WI38 (cell line): ENCODE measurements around the gene ECPAS.

Source experiments
- H3K4me3 ChIP-seq: 2 replicates; pipeline ENCODE4 v1.5.1; 2011; ENCODE audit warnings: low read depth, mild to moderate bottlenecking, control low read depth, low read length
- TF ChIP-seq, protein P1 (sequence below): IDR thresholded peaks from 2 replicates; pipeline ENCODE4 v1.5.1; 2012; ENCODE audit warnings: low read depth, mild to moderate bottlenecking, control low read depth, low read length

Gene ECPAS, protein sequence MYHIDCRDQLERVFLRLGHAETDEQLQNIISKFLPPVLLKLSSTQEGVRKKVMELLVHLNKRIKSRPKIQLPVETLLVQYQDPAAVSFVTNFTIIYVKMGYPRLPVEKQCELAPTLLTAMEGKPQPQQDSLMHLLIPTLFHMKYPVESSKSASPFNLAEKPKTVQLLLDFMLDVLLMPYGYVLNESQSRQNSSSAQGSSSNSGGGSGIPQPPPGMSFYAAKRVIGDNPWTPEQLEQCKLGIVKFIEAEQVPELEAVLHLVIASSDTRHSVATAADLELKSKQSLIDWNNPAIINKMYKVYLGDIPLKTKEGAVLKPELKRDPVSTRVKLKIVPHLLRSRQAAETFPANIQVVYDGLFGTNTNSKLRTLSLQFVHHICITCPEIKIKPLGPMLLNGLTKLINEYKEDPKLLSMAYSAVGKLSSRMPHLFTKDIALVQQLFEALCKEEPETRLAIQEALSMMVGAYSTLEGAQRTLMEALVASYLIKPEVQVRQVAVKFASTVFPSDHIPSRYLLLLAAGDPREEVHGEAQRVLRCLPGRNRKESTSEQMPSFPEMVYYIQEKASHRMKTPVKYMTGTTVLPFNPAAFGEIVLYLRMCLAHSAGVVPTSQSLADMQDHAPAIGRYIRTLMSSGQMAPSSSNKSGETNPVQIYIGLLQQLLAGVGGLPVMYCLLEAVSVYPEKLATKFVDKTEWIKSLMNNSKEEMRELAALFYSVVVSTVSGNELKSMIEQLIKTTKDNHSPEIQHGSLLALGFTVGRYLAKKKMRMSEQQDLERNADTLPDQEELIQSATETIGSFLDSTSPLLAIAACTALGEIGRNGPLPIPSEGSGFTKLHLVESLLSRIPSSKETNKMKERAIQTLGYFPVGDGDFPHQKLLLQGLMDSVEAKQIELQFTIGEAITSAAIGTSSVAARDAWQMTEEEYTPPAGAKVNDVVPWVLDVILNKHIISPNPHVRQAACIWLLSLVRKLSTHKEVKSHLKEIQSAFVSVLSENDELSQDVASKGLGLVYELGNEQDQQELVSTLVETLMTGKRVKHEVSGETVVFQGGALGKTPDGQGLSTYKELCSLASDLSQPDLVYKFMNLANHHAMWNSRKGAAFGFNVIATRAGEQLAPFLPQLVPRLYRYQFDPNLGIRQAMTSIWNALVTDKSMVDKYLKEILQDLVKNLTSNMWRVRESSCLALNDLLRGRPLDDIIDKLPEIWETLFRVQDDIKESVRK (N-terminal part only)

DNA sequence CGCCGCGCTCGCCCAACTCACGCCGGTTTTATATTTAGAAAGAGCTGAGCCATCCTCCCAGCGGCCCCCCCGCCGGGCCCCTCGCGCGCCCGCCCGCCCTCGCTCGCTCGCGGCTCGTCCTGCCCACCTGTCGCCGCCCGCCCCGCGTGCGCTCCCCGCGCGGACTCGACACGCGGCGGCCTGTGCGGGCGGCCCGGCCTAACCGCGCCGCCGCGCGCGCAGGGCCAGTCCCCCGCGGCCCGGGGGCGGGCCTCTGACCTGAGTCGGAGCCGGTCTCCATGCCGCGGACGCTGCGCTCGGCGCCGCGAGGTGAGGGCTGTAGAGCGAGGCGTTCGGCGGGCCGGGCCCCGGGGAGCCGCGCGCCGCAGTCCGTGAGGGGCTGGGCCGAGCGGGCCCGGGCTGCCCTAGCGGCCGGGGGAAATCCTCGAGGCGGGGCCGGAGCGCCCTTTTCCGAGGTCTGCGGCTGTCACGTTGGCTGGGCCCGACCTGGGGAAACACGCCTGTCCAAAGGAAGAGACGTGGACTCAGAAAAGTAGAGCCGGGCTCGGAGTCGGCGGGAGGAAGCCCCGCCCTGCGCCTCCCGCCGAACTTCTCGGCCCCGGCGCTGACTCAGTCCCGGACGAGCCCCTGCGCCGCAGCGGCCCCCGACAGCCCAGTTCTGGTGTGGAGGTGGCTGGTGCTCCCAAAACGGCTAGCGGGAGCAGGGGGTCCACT, at the start of gene ECPAS:
Gene ECPAS, minus strand, starts transcription at position 526 of the 714 bp plus-strand sequence. CDS start 11,465 bp downstream, outside the sequence.
- TF ChIP-seq, protein P1, sequence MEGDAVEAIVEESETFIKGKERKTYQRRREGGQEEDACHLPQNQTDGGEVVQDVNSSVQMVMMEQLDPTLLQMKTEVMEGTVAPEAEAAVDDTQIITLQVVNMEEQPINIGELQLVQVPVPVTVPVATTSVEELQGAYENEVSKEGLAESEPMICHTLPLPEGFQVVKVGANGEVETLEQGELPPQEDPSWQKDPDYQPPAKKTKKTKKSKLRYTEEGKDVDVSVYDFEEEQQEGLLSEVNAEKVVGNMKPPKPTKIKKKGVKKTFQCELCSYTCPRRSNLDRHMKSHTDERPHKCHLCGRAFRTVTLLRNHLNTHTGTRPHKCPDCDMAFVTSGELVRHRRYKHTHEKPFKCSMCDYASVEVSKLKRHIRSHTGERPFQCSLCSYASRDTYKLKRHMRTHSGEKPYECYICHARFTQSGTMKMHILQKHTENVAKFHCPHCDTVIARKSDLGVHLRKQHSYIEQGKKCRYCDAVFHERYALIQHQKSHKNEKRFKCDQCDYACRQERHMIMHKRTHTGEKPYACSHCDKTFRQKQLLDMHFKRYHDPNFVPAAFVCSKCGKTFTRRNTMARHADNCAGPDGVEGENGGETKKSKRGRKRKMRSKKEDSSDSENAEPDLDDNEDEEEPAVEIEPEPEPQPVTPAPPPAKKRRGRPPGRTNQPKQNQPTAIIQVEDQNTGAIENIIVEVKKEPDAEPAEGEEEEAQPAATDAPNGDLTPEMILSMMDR: no peak
- peak within 1 kb of the TSS; percentile 87 for H3K4me3 ChIP-seq

DNA sequence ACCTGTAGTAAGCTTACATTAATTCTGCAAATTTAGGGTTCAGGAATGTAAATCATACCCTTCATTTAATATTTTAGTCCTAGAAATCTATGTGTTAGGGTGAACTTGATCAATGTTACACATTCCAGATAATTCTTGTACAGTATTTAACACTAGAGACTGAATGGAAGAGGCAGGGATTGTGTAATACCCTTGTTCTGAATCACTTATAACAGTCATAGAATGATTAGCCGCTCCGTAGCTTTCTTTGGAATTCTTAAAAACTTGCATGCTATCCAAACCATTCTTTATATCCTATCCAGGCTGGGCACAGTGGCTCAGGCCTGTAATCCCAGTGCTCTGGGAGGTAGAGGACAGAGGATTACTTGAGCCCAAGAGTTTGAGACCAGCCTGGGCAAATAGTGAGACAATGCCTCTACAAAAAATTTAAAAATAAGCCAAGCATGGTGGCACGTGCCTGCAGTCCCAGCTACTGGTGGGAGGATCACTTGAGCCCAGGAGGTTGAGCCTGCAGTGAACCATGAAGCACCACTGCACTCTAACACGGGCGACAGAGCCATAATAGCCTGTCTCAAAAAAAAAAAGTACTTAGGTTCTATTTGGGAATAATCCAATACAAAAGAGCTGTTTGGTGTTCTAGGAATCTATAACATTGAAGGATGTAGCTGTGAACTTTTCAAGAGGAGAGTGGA, 49.1 kb upstream of the ECPAS start:
- H3K4me3 ChIP-seq: no peak overlapping the region
- TF ChIP-seq, protein P1: no peak

DNA sequence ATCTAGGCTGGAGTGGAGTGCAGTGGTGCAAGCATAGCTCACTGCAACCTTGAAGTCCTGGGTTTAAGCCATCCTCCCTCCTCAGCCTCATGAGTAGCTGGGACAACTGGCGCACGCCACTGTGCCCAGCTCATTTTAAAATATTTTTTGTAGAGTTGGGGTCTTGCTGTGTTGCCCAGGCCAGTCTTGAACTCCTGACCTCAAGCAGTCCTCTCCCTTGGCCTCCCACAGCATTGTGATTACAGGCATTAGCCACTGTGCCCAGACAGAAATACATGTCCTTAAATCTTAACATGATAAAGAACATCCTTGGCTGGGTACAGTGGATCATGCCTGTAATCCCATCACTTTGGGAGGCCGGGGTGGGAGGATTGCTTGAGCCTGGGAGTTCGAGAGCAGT, 47.5 kb upstream of the ECPAS start:
- H3K4me3 ChIP-seq: no peak overlapping the region
- TF ChIP-seq, protein P1: no peak

DNA sequence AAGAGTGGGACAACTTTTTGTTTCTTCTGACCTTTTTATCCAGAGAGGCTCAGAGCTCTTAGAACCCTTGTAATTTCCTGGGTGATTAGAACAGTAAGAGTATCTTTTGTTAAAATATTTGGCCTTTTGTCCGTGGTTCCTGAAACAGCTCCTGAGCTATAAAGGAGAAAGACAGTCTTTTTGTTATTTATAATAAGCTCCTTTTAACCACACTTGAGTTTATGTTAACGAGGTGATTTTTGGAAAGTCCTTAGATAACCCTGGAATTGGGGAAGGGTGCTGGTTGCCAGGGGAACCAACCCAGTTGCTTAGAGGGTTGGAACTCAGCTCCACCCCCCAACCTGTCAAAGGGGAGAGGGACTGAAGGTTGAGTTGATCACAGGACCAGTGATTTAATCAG, 45.6 kb upstream of the ECPAS start:
- H3K4me3 ChIP-seq: no peak overlapping the region
- TF ChIP-seq, protein P1: no peak

DNA sequence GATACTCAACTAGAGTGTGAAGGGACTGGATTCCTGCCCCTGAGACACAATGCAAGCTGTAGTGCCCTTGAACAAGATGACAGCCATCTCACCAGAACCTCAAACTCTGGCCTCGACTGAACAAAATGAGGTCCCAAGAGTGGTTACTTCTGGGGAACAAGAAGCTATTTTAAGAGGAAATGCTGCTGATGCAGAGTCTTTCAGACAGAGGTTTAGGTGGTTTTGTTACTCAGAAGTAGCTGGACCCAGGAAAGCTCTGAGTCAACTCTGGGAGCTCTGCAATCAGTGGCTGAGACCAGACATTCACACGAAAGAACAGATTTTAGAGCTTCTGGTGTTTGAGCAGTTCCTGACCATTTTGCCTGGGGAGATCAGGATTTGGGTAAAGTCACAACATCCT, 43.2 kb upstream of the ECPAS start:
- no peak overlapping the region for H3K4me3 ChIP-seq
- TF ChIP-seq, protein P1: no peak

DNA sequence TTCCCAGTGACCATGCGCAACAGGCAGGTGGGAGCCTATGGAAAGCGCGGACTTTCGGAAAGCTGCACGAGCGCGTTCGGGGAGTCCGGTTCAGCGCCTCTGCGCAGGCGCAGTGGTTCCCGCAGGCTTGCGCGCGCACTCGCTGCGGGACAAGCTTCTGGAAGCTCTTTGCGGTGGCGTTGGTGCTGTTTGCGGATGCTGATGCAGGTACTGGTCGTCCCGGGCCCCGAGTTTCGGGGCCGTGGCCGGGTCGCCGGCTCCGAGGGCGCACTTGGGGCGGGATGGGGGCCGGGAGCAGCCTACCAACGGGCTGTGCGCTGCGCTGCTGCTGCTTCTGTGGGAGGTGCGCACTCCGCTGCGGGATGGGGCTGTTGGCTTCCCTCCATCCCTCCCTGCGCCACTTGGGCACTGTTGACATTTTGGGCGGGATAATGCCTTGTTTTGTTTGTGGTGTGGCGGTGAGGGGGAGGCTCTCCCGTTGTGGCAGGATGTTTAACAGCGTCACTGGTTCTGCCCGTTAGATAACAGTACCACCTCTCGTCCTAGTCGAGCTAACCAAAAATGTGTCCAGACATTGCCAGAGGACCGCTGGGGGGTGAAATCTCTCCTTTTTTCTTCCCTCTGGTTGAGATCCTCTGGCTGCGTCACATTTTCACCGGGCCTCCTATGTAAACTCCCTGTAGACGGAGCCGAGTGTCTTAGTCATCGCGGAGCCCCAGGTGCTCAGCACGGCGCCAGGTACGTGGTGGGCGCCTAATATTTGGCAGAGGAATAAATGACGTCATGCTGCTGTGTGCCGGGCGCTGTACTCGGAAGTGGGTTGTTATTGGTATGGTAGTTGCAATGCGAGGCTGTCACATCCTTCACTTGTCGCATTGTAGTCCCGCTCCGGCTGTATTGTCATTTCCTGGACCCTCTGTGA, 41.1 kb upstream of the ECPAS start, which contains the start of gene ZNF483:
Gene ZNF483, plus strand, starts transcription at position 124 of the 922 bp plus-strand sequence. CDS start 2,217 bp downstream, outside the sequence.
- TF ChIP-seq, protein P1: no peak
- peak within 1 kb of the TSS; percentile 80 for H3K4me3 ChIP-seq
